Epithelial cell of esophagus (primary cell): ENCODE measurements around the gene SHISA6.

Source experiments
- DNase-seq: peaks from one replicate; pipeline ENCODE4 v3.0.0; 2010; ENCODE audit warnings: low read depth
- H3K4me3 ChIP-seq: 2 replicates; pipeline ENCODE4 v1.5.1; 2011; ENCODE audit warnings: mild to moderate bottlenecking, low read length, control low read depth
- CTCF ChIP-seq: IDR thresholded peaks from 2 replicates; pipeline ENCODE4 v1.5.1; 2011; ENCODE audit warnings: low read depth, mild to moderate bottlenecking, low read length, control low read depth, inconsistent platforms; ENCODE audit not compliant: insufficient read depth; ENCODE audit errors: missing control alignments

SHISA6 gene

GRCh38 chr17:11565591-11565990, 324.6 kb downstream of the SHISA6 start:
- no peak for TF ChIP-seq CTCF
- DNase-seq = no peak
- no peak overlapping the region for H3K4me3 ChIP-seq

DNA sequence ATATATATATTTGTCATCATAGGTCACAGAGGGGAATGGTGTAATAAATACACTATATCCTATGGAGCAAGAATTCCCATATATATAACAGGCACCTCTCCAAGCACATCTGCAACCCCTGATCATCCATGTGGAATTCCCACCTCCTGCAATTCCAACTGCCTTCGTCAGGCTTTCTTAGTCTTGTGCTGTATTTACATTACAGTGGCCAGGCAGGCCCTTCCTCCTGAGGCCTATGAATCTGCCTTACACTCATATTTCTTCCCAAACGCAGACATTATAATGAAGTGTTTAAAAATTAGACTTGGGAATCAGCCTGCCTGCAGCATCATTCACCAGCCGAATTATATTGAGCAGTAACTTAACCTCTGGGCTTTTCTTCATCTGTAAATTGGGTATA, 338.0 kb downstream of the SHISA6 start:
- DNase-seq = no peak
- no peak overlapping the region for H3K4me3 ChIP-seq
- TF ChIP-seq CTCF = no peak

- no peak overlapping the region for H3K4me3 ChIP-seq
- TF ChIP-seq CTCF = no peak
- no peak for DNase-seq
Measured at GRCh38 chr17:11580677-11581076, 339.7 kb downstream of the SHISA6 start.

- no peak for TF ChIP-seq CTCF
- no peak for DNase-seq
- H3K4me3 ChIP-seq = no peak overlapping the region
Measured at GRCh38 chr17:11582217-11582616, 341.2 kb downstream of the SHISA6 start.

DNA sequence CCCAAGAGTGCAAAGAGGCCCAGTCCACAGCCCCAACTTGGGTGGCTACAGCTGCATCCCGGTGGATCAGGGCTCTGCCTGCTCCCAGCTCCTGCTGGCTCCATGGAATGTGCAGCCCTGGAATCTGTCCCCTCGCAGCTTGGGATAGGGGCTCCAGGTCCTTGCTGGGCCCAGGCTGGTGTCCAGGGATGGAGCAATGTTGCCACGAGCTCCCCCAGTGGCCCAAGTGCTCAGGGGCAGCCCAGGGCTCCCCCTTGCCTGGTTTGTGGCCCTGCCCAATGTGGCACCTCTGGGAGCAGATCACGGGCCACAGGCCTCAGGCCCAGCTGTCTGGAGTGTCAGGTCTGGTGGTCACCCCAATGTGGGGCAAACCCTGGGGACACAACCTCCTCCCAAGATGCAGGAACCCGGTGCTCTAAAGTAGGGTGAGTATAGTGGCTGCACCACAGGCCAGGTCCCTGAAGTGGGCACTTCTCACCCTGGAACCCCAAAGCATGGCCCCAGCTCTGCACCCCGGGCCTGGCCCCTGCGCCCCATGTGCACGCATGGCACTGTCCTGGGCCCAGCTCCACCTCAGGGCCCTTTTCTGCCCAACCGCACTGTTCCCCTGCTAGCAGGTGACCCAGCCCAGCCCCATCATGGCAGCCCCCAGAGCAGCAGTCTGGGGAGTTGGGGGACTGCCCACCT, 342.4 kb downstream of the SHISA6 start:
- no peak overlapping the region for H3K4me3 ChIP-seq
- no peak for DNase-seq
- no peak for TF ChIP-seq CTCF

GRCh38 chr17:11589716-11590115, 348.7 kb downstream of the SHISA6 start:
- no peak overlapping the region for H3K4me3 ChIP-seq
- TF ChIP-seq CTCF = no peak
- no peak for DNase-seq

DNA sequence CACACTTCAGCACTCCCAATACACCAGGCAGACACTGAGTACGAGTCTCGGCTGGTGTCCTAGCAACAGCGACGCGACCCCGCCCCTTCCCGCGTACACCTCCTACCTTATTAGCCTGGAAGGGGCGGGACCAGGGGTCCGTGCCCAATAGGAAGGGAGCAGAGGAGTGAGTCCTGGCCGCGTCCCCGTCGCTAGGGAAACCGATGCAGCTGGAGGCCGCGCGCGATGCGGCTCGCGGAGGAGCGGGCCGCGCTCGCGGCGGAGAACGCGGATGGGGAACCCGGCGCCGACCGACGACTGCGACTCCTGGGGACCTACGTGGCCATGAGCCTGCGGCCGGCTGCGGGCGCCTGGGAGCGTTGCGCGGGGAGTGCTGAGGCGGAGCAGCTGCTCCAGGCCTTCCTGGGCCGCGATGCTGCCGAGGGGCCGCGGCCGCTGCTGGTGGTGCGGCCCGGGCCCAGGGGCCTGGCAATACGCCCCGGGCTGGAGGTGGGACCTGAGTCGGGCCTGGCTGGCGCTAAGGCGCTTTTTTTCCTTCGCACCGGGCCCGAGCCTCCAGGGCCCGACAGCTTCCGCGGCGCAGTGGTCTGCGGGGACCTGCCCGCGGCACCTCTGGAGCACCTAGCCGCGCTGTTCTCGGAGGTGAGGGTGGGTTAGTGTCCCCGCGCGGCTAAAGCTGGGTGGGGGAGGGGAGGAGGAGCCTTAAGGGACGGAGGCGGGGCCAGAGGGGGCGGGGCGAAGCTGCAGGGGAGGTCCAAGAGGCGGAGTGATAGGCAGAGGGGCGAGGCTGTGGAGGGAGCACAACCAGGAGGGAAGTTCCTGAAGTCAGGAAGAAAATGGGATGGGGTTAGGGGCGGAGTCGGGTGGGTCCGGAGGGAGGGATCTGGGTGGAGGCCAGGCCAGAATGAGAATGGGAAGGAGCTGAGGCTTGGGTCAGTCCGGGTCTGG, 357.5 kb downstream of the SHISA6 start, which contains the start of gene DNAH9:
Gene DNAH9, plus strand, starts transcription at position 197 of the 948 bp plus-strand sequence. Its CDS starts 29 bp downstream, at position 226.
- H3K4me3 ChIP-seq = no peak within 1 kb of the TSS

More for the DNA sequence above, 357.5 kb downstream of the SHISA6 start, which contains the start of gene DNAH9:
- DNase-seq = peak; percentile 67
- TF ChIP-seq CTCF = no peak
